Hepatocyte (in vitro differentiated cells): Measurements from ENCODE around the gene SHISAL1.

ENCODE experiments used
- EZH2 ChIP-seq: fragments of 200-600 bp; sonication (generic); IDR thresholded peaks from 2 replicates; pipeline ENCODE4 v1.6.1; 2016; ENCODE audit warnings: antibody characterized with exemption, mild to moderate bottlenecking, borderline replicate concordance
- TF ChIP-seq, protein P1 (sequence below): fragments of 200-600 bp; sonication (generic); IDR thresholded peaks from 2 replicates; pipeline ENCODE4 v1.5.1; 2016; ENCODE audit warnings: antibody characterized with exemption, mild to moderate bottlenecking; ENCODE audit not compliant: poor library complexity

DNA sequence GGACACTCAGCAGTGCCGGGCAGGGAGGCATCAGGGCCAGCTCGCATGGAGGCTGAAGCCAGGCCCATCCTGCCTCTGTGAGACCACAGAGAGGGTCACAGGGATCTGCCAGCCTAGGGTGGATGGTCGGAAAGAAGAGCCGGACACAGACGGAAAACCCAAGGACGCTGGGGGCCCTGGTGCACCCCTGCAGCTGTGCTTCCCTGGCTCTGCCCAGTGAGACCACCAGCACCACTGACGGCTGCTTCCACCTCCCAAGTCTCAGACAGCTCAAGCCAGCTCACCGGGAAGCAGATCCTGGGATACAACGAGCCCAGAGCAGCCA is 42.2 kb downstream of the SHISAL1 start:
- TF ChIP-seq, protein P1, sequence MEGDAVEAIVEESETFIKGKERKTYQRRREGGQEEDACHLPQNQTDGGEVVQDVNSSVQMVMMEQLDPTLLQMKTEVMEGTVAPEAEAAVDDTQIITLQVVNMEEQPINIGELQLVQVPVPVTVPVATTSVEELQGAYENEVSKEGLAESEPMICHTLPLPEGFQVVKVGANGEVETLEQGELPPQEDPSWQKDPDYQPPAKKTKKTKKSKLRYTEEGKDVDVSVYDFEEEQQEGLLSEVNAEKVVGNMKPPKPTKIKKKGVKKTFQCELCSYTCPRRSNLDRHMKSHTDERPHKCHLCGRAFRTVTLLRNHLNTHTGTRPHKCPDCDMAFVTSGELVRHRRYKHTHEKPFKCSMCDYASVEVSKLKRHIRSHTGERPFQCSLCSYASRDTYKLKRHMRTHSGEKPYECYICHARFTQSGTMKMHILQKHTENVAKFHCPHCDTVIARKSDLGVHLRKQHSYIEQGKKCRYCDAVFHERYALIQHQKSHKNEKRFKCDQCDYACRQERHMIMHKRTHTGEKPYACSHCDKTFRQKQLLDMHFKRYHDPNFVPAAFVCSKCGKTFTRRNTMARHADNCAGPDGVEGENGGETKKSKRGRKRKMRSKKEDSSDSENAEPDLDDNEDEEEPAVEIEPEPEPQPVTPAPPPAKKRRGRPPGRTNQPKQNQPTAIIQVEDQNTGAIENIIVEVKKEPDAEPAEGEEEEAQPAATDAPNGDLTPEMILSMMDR = no peak
- TF ChIP-seq EZH2 = no peak
